GM19193 (cell line): ENCODE measurements around the gene CUBN.

ENCODE experiments used
- POLR2A ChIP-seq: IDR thresholded peaks from 4 replicates; pipeline ENCODE4 v1.6.1; 2011; ENCODE audit not compliant: insufficient read depth, insufficient read length; ENCODE audit errors: extremely low read depth

The CUBN gene

DNA sequence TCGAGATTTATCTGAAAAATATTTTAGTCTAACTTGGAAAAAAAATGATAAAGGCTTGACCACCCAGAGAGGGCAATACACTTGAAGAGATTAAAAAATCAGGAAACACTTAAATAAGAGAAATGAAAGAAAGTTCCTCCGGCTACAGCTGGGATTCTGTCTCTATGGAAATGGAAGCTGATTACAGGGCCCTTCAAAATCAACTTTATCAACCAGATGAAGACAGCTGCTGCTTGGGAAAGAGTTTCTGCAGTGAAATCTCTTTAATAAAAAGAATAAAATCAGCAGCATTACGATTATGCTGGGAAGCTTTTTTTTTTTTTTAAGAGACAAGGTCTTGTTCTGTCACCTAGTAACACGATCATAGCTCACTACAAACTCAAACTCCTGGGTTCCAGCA is 316.9 kb downstream of the CUBN start:
- no peak for TF ChIP-seq POLR2A

DNA sequence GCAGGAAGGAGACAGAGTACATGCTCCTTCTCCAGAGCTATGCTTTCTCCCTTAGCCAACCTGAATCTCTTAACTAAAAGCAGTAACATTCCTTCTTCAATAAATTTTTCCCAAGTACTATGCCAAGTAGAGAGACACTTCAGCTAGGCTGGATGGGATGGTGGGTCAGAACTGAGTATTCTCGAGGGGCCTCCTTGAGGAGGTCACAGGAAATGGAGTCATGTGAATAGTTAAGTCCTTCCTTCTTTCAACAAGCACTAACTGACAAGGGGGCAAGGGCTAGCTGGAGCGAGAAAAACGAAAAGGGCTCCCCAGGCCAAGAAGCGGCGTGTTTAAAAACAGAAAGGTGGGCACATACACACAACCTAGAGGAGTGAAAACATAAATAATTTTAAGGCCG is 317.8 kb downstream of the CUBN start:
- TF ChIP-seq POLR2A = no peak

DNA sequence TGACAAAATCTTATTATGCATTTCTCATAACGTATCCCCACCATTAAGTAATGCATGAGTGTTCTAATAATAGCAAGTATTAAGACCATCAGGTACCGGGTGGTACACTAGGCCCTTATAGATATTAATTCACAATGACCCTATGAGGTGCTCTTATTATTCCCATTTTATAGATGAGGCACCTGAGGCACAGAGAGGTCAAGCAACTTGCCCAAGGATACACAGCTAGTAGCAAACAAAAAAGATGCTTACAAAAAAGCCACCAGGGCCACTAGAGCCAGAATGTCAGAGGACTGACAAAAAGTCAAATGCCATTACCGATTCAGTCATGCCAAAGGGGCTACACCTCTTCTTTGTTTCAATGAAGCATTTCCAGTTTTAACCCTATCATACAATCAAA is 318.3 kb downstream of the CUBN start:
- TF ChIP-seq POLR2A = no peak

DNA sequence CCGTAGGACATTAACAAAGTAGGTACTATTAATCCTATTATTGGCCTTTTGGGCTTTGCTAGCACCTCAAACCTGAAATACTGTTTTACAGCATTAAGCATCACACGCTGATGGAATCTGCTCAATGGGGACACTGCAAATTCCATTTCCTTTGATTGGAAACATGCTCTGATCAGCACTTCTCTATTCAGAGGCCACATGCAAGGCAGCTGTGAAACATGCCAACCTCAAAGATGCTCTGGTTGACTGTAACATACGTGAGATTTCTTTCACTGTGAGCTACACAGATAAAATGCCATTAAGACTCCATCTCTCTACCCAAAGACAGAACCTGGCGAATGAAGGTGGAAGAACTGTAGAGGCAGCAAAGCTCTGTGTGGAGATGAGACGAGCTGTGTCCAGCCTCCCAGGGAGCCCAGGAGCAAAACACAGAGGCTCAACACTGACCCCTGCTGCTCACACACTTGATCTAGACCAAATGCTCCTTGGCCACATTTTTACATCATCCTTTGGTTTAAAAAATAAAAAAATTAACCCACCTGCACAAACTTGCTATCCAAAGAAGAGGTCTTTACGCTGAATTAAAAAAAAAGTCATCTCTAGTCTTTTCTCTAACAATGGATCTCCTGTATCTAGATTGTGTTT is 320.4 kb downstream of the CUBN start:
- TF ChIP-seq POLR2A = no peak

DNA sequence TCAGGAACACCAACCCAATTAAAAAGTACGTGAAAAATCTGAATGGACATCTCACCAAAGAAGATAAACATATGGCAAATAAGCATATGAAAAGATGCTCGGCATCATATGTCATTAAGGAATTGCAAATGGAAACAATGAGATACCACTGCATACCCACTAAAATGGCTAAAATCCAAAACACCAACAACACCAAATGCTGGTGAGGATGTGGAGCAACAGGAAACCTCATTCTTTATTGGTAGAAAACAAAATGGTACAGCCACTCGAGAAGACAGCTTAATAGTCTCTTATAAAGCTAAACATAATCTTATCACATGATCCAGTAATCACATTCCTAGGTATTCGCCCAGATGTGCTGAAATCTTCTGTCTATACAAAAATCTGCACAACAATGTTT is 325.5 kb downstream of the CUBN start:
- TF ChIP-seq POLR2A = no peak

DNA sequence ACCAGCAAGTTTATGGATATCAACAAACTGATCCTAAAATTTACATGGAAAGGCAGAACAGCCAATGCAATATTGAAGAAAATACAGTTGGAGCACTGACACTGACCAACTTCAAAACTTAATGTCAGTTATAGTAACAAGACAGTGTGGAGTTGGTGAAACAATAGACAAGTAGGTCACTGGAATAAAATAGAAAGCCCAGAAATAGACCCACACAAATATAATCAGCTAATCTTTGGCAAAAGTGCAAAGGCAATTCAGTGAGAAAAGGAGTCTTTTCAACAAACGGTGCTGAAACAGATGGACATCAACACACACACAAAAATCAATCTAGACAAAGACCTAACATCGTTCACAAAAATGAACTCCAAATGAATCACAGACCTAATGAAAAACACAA is 326.1 kb downstream of the CUBN start:
- no peak for TF ChIP-seq POLR2A

DNA sequence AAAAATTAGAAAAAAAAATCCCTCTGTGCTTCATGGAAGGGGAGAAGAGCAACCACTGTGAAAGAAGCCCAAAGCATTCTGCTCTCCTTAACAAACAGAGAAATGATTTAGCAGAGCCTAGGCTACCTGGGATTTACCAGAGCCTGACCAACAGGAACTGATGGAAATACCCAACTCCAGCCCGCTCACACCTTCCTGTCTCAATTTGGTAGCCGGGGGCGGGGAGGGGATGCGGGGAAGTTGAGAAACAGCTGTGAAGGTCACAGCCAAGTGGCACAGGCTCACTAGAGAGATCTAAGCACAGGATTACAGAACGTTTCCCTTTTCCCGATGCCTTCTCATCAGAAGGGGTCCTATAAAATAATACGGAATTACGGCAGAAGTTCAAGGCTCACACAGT is 330.0 kb downstream of the CUBN start:
- no peak for TF ChIP-seq POLR2A

DNA sequence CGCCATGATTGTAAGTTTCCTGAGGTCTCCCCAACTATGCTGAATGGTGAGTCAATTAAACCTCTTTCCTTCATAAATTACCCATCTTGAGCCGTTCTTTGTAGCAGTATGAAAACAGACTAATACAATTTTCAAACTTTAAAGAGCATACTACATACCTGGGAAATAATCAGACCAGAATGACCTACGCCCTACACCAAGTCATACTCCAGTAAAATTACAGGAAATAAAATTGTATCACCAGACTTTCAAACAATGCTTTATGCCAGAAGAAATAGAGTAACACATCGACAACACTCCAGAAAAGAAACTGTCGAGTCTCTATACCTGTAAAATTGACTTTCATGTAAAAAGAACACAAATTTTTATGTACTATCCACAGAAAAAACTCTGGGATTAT is 331.0 kb downstream of the CUBN start:
- no peak for TF ChIP-seq POLR2A

DNA sequence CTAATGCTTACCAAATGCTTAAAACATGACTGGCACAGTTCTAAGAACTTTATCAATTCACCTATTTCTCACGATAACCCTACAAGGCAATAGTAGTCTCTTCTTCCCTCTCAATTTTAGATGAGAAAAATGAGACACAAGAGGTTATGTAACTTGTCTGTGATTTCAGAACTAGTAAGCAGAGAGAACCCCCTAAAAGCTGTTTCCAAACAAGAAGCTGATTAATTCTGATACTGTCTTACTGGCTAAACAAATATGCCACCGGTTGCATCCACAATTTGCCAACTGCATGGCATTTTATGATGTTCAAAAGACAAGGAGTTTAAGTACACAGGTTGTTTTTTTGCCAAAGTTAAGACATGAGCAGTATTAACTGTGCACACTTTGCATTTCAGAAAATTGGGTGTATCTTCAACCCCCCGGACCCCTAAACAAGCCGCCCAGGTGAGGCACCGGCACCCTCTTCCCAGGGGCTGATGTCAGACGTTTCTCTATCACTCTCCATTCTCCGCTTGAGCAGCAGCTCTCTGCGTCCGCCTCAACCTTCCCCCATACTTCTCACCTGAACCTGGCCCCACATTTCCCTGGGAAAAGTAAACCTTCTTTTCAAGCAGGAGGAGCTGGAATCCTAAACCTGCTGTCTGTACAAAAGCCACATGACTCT is 334.1 kb downstream of the CUBN start:
- TF ChIP-seq POLR2A = no peak

DNA sequence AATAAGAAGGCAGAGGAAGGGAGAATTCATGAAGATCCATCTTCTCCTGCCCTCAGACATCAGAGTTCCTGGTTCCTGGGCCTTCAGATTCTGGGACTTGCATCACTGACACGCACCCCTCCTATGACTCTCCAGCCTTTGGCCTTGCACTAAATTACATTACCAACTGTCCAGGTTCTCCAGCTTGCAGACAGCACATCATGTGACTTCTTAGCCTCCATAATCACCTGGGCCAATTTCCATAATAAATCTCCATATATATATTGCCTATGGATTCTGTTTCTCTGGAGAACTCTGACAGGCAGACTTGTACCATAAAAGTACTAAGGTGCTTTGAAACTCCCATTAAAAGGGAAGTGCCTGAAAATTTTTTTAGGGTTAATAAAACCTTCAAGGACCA is 335.6 kb downstream of the CUBN start:
- no peak for TF ChIP-seq POLR2A

DNA sequence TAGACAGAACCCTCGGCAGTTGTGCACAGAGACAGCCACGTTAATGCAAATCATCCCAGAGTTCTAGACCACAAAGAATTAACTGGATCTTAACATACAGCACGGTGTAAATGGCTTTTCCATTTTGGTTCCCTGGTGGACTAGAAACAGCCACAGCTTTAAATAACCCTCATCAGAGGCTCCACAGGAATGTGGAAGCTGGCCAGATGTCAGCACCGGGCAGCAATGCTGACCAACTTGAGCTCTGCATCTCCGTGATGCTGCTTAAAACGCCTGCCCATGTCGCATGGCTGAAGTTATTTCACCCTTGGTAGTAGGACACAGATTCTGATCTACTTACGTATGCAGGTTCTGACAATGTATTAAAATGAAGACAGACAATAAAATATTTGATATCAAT is 336.9 kb downstream of the CUBN start:
- no peak for TF ChIP-seq POLR2A

DNA sequence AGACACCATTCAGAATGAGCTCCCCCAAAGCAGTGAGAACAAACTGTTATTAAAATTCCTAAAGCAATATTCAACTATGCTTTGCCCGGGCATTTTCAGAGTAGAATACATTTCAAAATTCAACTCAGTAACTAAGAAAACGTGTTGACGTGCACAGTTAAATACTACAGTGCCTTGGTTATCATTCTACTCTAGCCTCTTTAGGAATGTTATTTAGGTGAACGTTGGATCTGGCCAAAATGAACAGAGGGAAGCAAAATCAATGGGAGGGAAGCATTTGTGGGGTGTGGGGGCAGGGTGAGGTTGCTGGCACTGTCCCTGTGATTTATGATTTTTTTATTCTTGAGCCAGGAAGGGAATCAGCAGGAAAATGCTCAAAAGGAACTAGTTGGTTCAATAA is 339.8 kb downstream of the CUBN start:
- TF ChIP-seq POLR2A = no peak

DNA sequence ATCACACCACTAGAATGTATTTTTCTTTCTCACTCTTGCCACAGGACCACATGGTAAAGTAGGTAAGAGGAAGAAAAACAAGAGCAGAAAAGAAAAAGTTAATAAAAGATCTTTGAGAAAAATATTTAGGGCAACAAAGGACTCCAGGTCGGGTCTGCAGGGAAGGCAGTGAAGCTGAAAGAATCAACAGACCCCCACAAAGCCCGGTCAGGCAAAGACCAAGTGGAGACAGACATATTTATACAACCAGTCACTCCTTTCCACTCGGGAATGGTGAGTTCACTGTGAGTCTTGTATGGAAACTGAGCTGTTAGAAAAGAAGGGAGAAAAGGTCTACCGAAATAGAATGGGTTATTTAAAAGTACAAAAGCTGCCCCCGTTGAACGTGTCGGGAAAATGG is 340.4 kb downstream of the CUBN start:
- no peak for TF ChIP-seq POLR2A

DNA sequence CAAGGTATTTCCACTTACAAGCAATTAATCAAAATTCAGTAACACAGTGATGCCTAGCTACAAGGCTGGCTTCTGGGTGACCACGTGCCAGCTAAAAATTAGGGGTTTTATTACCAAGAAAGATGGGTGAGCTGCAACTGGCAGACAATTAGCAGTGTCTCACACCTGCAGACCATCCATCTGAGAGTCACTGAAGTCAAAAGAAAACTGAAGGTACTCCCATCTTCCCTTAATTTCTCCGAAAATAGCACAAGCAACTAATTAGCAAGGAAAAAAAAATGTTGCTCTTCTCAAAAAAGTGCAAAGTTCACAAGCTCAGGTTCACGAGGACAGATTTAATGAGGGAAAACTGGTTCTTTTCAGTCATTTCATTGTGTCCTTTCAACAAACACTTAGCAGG is 340.8 kb downstream of the CUBN start:
- no peak for TF ChIP-seq POLR2A

DNA sequence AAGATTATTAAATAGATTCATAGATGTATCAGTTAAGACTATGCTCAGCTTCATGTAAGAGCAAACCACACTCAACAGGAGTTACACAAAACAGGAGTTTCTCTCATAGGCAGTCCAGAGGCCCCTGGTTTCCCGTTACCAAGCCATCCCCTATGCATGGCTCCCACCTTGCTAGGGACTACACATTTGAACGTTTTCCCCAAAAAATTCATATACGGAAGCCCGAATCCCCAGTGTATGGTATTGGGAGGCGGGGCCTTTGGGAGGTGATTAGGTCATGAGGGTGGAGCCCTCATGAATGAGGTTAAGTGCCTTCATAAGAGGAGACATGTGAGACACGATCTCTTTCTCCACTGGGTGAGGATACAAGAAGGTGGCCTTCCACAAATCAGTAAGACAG is 341.5 kb downstream of the CUBN start:
- no peak for TF ChIP-seq POLR2A

DNA sequence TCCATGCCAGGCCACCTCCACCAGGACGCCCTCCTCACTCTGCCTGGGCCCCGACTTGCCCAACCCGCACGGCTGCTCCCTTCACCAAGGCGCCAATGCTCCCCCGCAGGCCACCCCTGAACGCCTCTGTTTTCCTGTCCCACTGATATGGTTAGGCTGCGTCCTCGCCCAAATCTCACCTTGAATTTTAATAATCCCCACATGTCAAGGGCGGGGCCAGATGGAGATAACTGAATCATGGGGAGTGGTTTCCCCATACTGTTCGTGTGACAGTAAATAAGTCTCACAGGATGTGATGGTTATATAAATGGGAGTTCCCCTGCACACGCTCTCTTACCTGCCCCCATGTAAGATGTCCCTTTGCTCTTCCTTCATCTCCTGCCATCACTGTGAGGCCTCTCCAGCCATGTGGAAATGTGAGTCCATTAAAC is 342.2 kb downstream of the CUBN start:
- TF ChIP-seq POLR2A = no peak
